ENCODE results near the gene SPATA6L. TPM values are rescaled to one million over a fixed set of nuclear protein-coding genes. Genes with fewer than 3 reads are reported as not detected.

Gene SPATA6L
- total and polyA plus RNA-seq, 4 donors = 1.6 to 6.2 (median 2.2) TPM

DNA sequence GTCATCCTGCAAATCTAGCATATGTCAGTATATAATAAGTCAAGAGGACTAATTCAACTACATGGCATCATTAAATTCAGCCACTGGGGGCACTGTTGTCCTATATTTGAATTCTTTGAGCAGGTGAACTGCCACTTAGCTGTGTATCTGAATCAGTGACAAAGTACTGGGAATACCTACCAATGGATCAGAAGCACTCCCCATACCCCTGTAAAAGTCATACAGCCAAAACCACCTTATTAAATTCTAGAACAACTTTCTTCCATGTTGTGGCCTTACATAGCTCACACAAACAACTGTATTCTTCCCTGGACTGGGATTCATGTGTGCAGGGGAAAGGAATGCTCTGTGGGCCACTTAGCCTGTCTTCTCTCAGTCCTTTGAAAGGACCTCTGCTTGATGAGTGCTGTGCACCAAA, 61.6 kb downstream of the SPATA6L start:
- TF ChIP-seq RAD21 (IDR thresholded peaks at IDR 0.05) (peak; percentile 84 to 87), EGR1 (IDR thresholded peaks at IDR 0.05; ENCODE audit: low read depth in 2 of 2) (no peak), HNF4A (conservative IDR thresholded peaks at IDR 0.05) (no peak), SP1 (IDR thresholded peaks at IDR 0.05) (no peak), TAF1 (conservative IDR thresholded peaks at IDR 0.05) (no peak), JUND (IDR thresholded peaks at IDR 0.05) (no peak), RXRA (IDR thresholded peaks at IDR 0.05) (peak in 1 of 2 donors; percentile 11), NR2F2 (IDR thresholded peaks at IDR 0.05) (no peak), YY1 (IDR thresholded peaks at IDR 0.05) (no peak), FOXA2 (IDR thresholded peaks at IDR 0.05) (no peak)
- TF ChIP-seq, protein P1, sequence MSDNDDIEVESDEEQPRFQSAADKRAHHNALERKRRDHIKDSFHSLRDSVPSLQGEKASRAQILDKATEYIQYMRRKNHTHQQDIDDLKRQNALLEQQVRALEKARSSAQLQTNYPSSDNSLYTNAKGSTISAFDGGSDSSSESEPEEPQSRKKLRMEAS (IDR thresholded peaks at IDR 0.05) = no peak
- TF ChIP-seq, protein P2, sequence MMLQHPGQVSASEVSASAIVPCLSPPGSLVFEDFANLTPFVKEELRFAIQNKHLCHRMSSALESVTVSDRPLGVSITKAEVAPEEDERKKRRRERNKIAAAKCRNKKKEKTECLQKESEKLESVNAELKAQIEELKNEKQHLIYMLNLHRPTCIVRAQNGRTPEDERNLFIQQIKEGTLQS (IDR thresholded peaks at IDR 0.05) = no peak
- TF ChIP-seq, protein P3, sequence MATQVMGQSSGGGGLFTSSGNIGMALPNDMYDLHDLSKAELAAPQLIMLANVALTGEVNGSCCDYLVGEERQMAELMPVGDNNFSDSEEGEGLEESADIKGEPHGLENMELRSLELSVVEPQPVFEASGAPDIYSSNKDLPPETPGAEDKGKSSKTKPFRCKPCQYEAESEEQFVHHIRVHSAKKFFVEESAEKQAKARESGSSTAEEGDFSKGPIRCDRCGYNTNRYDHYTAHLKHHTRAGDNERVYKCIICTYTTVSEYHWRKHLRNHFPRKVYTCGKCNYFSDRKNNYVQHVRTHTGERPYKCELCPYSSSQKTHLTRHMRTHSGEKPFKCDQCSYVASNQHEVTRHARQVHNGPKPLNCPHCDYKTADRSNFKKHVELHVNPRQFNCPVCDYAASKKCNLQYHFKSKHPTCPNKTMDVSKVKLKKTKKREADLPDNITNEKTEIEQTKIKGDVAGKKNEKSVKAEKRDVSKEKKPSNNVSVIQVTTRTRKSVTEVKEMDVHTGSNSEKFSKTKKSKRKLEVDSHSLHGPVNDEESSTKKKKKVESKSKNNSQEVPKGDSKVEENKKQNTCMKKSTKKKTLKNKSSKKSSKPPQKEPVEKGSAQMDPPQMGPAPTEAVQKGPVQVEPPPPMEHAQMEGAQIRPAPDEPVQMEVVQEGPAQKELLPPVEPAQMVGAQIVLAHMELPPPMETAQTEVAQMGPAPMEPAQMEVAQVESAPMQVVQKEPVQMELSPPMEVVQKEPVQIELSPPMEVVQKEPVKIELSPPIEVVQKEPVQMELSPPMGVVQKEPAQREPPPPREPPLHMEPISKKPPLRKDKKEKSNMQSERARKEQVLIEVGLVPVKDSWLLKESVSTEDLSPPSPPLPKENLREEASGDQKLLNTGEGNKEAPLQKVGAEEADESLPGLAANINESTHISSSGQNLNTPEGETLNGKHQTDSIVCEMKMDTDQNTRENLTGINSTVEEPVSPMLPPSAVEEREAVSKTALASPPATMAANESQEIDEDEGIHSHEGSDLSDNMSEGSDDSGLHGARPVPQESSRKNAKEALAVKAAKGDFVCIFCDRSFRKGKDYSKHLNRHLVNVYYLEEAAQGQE (IDR thresholded peaks at IDR 0.05) = no peak
- TF ChIP-seq, protein P4, sequence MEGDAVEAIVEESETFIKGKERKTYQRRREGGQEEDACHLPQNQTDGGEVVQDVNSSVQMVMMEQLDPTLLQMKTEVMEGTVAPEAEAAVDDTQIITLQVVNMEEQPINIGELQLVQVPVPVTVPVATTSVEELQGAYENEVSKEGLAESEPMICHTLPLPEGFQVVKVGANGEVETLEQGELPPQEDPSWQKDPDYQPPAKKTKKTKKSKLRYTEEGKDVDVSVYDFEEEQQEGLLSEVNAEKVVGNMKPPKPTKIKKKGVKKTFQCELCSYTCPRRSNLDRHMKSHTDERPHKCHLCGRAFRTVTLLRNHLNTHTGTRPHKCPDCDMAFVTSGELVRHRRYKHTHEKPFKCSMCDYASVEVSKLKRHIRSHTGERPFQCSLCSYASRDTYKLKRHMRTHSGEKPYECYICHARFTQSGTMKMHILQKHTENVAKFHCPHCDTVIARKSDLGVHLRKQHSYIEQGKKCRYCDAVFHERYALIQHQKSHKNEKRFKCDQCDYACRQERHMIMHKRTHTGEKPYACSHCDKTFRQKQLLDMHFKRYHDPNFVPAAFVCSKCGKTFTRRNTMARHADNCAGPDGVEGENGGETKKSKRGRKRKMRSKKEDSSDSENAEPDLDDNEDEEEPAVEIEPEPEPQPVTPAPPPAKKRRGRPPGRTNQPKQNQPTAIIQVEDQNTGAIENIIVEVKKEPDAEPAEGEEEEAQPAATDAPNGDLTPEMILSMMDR (IDR thresholded peaks at IDR 0.05; ENCODE audit: low read depth, low read length, missing input control) = peak; percentile 86

DNA sequence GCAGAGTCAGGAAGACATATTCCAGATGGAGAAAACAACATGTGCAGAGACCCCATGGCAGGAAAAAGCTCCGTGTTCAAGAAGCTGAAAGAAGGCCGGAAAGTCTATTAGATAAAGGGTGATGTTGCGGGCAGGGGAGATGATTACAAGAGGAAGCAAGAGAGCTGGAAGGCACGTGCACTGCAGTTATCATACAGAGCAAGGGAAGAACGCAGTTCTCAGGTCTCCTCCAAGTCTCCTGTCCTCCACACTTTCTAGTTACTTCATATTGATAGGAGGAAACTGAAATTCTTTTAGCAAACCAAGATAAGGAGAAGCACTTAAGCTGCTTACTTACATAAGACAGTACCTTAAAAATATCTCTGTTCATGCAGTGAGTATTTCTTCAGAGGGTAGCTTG, 62.5 kb downstream of the SPATA6L start:
- 82% methylated on average over 5 of the region's 5 CpGs for WGBS

More for the DNA sequence above, 61.6 kb downstream of the SPATA6L start:
- peaks cover 0 to 2% (median 0%) of the 10 kb centered on the region in 4 donors for H3K4me1 ChIP-seq (ENCODE audit: control insufficient read depth in 4 of 4, insufficient read depth in 4 of 4, low read length in 3 of 4)
- H3K27me3 ChIP-seq (ENCODE audit: control insufficient read depth in 4 of 4, insufficient read depth in 4 of 4, low read length in 3 of 4) = no peaks in the 10 kb centered on the region
- no peak overlapping the region for H3K9ac ChIP-seq (ENCODE audit: low read depth in 1 of 2, low read length in 2 of 2)
- no peaks in the 10 kb centered on the region for H3K9me3 ChIP-seq (ENCODE audit: control insufficient read depth in 4 of 4, low read length in 3 of 4)
- no peak overlapping the region for H3K27ac ChIP-seq (ENCODE audit: low read depth in 1 of 2, low read length in 2 of 2)
- H3K36me3 ChIP-seq (ENCODE audit: control insufficient read depth in 4 of 4, insufficient read depth in 3 of 4, low read depth in 1 of 4, low read length in 3 of 4) = peaks cover 0 to 10% (median 7%) of the 10 kb centered on the region in 4 donors
- peak; percentile 71 for DNase-seq (ENCODE audit: low spot score)
- no peak overlapping the region for H3K4me3 ChIP-seq (ENCODE audit: low read depth in 1 of 3, low read length in 3 of 3)

More for the DNA sequence above, 62.5 kb downstream of the SPATA6L start:
- TF ChIP-seq, protein P1 (IDR thresholded peaks at IDR 0.05) = peak; percentile 9
- no peak for TF ChIP-seq TAF1 (conservative IDR thresholded peaks at IDR 0.05)
- Histone ChIP-seq H3K36me3 (ENCODE audit: control insufficient read depth in 4 of 4, insufficient read depth in 3 of 4, low read depth in 1 of 4, low read length in 3 of 4) (peaks cover 0 to 10% (median 7%) of the 10 kb centered on the region in 4 donors), H3K9ac (ENCODE audit: low read depth in 1 of 2, low read length in 2 of 2) (no peak overlapping the region), H3K27me3 (ENCODE audit: control insufficient read depth in 4 of 4, insufficient read depth in 4 of 4, low read length in 3 of 4) (no peaks in the 10 kb centered on the region), H3K27ac (ENCODE audit: low read depth in 1 of 2, low read length in 2 of 2) (no peak overlapping the region), H3K4me1 (ENCODE audit: control insufficient read depth in 4 of 4, insufficient read depth in 4 of 4, low read length in 3 of 4) (peaks cover 0 to 2% (median 0%) of the 10 kb centered on the region in 4 donors), H3K4me3 (ENCODE audit: low read depth in 1 of 3, low read length in 3 of 3) (no peak overlapping the region), H3K9me3 (ENCODE audit: control insufficient read depth in 4 of 4, low read length in 3 of 4) (no peaks in the 10 kb centered on the region)
- DNase-seq (ENCODE audit: low spot score) = no peak

Measured in liver (tissue), 9 donors.